ENCODE measurements around the gene CUL4A.

CUL4A gene

GRCh38 chr13:113223070-113223469 lies 13.7 kb downstream of the CUL4A start:
- H3K4me2 ChIP-seq (ENCODE audit: low read length) = no peak overlapping the region
- no peaks in the 10 kb centered on the region for H4K20me1 ChIP-seq (ENCODE audit: insufficient read depth, low read length)
- H3K9me3 ChIP-seq (ENCODE audit: low read length) = no peaks in the 10 kb centered on the region
- H3K9me2 ChIP-seq (ENCODE audit: low read depth, low read length) = no peaks in the 10 kb centered on the region
- H3K9ac ChIP-seq (ENCODE audit: low read length) = no peak overlapping the region
- peaks cover 25% of the 10 kb centered on the region for H3K79me2 ChIP-seq (ENCODE audit: insufficient read depth, low read length)
- H3K36me3 ChIP-seq (ENCODE audit: insufficient read depth, low read length) = peaks cover 92% of the 10 kb centered on the region
- H3K4me3 ChIP-seq (ENCODE audit: low read depth, low read length, poor library complexity, severe bottlenecking) = no peak overlapping the region
- H3K27ac ChIP-seq (ENCODE audit: low read depth, low read length, poor library complexity, severe bottlenecking) = no peak overlapping the region
- H3F3A ChIP-seq (ENCODE audit: insufficient read depth, low read length) = no peaks in the 10 kb centered on the region
- no peak overlapping the region for H2AFZ ChIP-seq (ENCODE audit: low read length)
- no peaks in the 10 kb centered on the region for H3K27me3 ChIP-seq (ENCODE audit: insufficient read depth, low read length)
- no peaks in the 10 kb centered on the region for H3K4me1 ChIP-seq (ENCODE audit: insufficient read depth, low read length, severe bottlenecking)
- TF ChIP-seq CTCF (IDR thresholded peaks at IDR 0.05; ENCODE audit: low read length) = no peak

- no peaks in the 10 kb centered on the region for H3K9me3 ChIP-seq (ENCODE audit: low read length)
- H3K4me3 ChIP-seq (ENCODE audit: low read depth, low read length, poor library complexity, severe bottlenecking) = no peak overlapping the region
- no peaks in the 10 kb centered on the region for H3K9me2 ChIP-seq (ENCODE audit: low read depth, low read length)
- no peak overlapping the region for H3K4me2 ChIP-seq (ENCODE audit: low read length)
- H3K79me2 ChIP-seq (ENCODE audit: insufficient read depth, low read length) = peaks cover 12% of the 10 kb centered on the region; the same call in 1 of the 2 replicates
- no peak for TF ChIP-seq EZH2 (IDR thresholded peaks at IDR 0.05; ENCODE audit: borderline replicate concordance, low read length)
- TF ChIP-seq CTCF (IDR thresholded peaks at IDR 0.05; ENCODE audit: low read length) = no peak
- H4K20me1 ChIP-seq (ENCODE audit: insufficient read depth, low read length) = no peaks in the 10 kb centered on the region
- H3K36me3 ChIP-seq (ENCODE audit: insufficient read depth, low read length) = peaks cover 94% of the 10 kb centered on the region
- H3K9ac ChIP-seq (ENCODE audit: low read length) = no peak overlapping the region
- no peaks in the 10 kb centered on the region for H3K27me3 ChIP-seq (ENCODE audit: insufficient read depth, low read length)
- H3K27ac ChIP-seq (ENCODE audit: low read depth, low read length, poor library complexity, severe bottlenecking) = no peak overlapping the region
- no peak overlapping the region for H2AFZ ChIP-seq (ENCODE audit: low read length)
- no peaks in the 10 kb centered on the region for H3K4me1 ChIP-seq (ENCODE audit: insufficient read depth, low read length, severe bottlenecking)
- no peaks in the 10 kb centered on the region for H3F3A ChIP-seq (ENCODE audit: insufficient read depth, low read length)
Observed at GRCh38 chr13:113224486-113224885, 15.1 kb downstream of the CUL4A start.

- Histone ChIP-seq H3K27ac (ENCODE audit: low read depth, low read length, poor library complexity, severe bottlenecking) (no peak overlapping the region), H3K9me2 (ENCODE audit: low read depth, low read length) (no peaks in the 10 kb centered on the region), H3K79me2 (ENCODE audit: insufficient read depth, low read length) (peaks cover 6% of the 10 kb centered on the region; the same call in 1 of the 2 replicates), H2AFZ (ENCODE audit: low read length) (no peak overlapping the region), H3K9me3 (ENCODE audit: low read length) (no peaks in the 10 kb centered on the region), H3K36me3 (ENCODE audit: insufficient read depth, low read length) (peaks cover 93% of the 10 kb centered on the region), H3K4me2 (ENCODE audit: low read length) (no peak overlapping the region), H3K9ac (ENCODE audit: low read length) (no peak overlapping the region), H3K4me1 (ENCODE audit: insufficient read depth, low read length, severe bottlenecking) (no peaks in the 10 kb centered on the region), H3K27me3 (ENCODE audit: insufficient read depth, low read length) (no peaks in the 10 kb centered on the region), H3F3A (ENCODE audit: insufficient read depth, low read length) (no peaks in the 10 kb centered on the region), H3K4me3 (ENCODE audit: low read depth, low read length, poor library complexity, severe bottlenecking) (no peak overlapping the region), H4K20me1 (ENCODE audit: insufficient read depth, low read length) (no peaks in the 10 kb centered on the region)
- TF ChIP-seq CTCF (IDR thresholded peaks at IDR 0.05; ENCODE audit: low read length) (no peak), EZH2 (IDR thresholded peaks at IDR 0.05; ENCODE audit: borderline replicate concordance, low read length) (no peak)
Observed at GRCh38 chr13:113225515-113225914, 16.1 kb downstream of the CUL4A start.
